ENCODE data around the gene PSMF1. TPM values are rescaled to one million over a fixed set of nuclear protein-coding genes. Genes with fewer than 3 reads are reported as not detected.

Gene PSMF1
- 35.3 and 40.1 TPM in 2 replicates for total RNA-seq

GRCh38 chr20:1118336-1119127 is at the start of gene PSMF1:
PSMF1 (plus strand) TSS chr20:1118602; CDS start chr20:1118774, 172 bp downstream.

DNA sequence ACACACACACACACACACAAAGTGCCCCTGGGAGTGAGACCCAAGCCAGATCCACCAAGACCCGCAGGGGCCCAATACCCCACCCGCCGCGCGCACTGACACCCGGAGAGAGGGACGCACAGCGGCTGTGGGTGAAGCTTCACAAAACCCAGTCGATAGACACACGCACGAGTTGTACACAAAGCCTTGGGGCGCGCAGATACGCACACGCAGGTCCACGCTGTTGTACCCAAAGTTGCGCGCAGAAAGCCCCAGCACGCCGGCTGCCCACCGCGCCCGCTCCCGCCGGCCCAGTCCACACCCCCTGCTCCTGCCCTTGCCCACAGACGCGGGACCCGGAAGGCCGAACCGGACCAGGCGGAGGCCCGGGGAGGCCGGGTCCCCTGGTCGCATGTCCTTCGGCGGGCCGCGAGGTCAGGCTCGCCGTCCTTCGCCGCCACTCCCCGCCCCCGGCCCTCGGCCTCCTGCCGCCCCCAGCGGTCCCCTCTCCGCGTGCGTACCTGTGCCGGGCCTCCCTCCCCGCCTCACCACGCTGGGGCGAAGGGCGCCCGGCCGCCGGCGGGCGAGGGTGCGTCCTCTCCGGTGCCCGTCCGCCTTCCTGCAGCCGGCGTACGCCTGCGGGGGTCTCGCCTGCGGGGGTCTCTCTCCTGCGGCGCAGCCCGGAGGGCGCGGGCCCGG is 66.4 kb downstream of the PSMF1 start, which contains the start of gene TMEM74B:
TMEM74B (minus strand) TSS at position 344 of the 678 bp plus-strand sequence. CDS start 1,180 bp downstream, outside the sequence.

GRCh38 chr20:1202762-1203504 is 84.5 kb downstream of the PSMF1 start, which contains the start of gene C20orf202:
C20orf202 (plus strand) TSS chr20:1203454; CDS start chr20:1203586, 132 bp downstream.

Other genes starting within 250 kb of the PSMF1 start
- not detected in 2 replicates for gene ANGPT4, start 202.3 kb upstream of the PSMF1 start, total RNA-seq
- gene RSPO4, start 116.3 kb upstream of the PSMF1 start, total RNA-seq = not detected in 2 replicates
- gene TMEM74B, start 66.4 kb downstream of the PSMF1 start, total RNA-seq = 0.60 and 0.98 TPM in 2 replicates
- gene C20orf202, start 84.9 kb downstream of the PSMF1 start, total RNA-seq = under 0.01 and 0.17 TPM in 2 replicates
- gene RAD21L1, start 107.4 kb downstream of the PSMF1 start, total RNA-seq = not detected in 2 replicates
- gene SNPH, start 147.7 kb downstream of the PSMF1 start, total RNA-seq = 0.54 and 0.86 TPM in 2 replicates
- 3.7 and 5.4 TPM in 2 replicates for gene SDCBP2, start 210.5 kb downstream of the PSMF1 start, total RNA-seq